ENCODE results near the gene OR2T35. TPM values are rescaled to one million over a fixed set of nuclear protein-coding genes. Genes with fewer than 3 reads are reported as not detected.

The OR2T35 gene
- total RNA-seq, 1 donor from 2014 or later, result not detected

DNA sequence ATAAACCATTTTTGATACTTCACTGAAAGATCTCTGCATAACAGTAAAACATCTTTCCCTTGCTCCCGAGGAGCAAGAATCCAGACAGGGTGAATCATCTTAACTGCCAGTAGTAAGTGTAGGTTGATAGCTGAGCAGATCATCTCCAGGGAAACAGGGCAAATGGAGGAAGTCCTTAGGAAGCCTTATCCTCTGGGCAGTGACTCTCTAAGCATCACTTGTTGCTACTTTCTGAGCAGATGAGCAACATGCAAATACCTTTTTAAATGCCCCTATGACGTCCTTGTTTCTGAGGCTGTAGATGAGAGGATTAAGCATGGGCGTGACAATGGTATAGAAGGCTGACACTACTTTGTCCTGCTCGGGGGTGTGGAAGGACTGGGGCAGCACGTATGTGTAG is 19.1 kb downstream of the OR2T35 start:
- no peak for ATAC-seq

GRCh38 chr1:248625166-248625565 is 19.9 kb downstream of the OR2T35 start:
- ATAC-seq, result no peak

- ATAC-seq, result peak; percentile 75
Observed at GRCh38 chr1:248622570-248623001, 22.5 kb downstream of the OR2T35 start.

DNA sequence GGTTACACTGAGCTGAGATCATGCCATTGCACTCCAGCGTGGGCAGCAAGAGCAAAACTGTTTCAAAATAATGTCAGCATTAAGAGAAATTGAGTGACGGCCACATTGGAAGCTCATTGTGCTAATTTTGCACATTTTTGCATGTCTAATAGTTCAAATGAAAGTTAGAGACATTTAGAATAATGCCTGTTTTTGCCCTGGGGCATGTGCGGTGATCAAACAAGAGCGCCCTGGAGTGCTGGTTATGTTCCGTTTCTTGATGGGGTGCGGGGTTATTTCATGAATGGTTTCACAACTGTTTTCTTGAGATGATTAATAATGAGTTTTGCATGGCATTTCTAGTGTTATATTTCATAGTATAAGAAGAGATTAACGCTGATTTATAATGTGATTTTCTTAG is 23.3 kb downstream of the OR2T35 start:
- no peak for ATAC-seq

GRCh38 chr1:248618878-248619277 is 26.2 kb downstream of the OR2T35 start:
- ATAC-seq, result no peak

DNA sequence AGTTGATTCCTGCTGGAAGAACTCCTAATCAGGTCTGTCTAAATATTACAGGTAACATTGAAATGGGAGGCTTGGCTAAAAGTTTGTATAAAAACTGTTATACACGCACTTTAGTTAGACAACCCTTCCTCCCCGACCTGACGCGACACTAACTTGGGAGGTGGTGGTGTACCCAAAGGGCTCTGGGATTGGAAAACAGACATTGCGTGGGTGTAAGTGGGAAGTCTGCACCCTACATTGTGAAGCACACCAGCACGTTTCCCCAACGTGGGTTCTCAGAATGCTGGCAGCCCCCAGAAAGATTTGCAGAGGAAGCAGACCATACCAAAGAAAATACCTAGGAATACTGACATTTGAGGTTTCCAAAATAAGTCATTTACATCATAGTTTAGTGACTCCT is 27.0 kb downstream of the OR2T35 start:
- ATAC-seq, result no peak

GRCh38 chr1:248613742-248614141 is 31.3 kb downstream of the OR2T35 start:
- ATAC-seq, result no peak

DNA sequence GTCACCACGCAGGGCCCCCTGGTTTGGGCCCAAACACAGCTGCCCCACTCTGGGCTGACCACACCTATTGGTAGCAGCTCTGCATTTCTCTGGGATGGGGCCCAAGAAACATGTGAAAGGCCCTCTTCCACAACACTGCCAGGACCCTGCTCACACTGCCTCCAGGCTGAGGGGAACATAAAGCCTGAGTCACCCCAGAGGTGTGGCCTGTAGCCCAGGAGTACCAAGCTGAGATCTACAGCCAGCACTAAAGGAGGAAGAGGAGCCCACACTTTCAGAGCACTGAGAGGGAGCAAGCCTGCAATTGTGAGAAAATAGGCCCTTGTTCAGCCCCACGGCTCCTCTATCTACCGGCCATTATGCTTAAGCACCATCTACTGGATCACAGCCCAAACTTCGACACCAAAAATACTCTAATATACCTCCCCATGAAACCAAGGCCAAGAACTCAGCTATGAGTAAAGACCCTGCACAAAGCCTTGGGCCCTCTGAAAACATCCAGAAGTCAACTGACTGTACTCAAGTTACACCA is 33.1 kb downstream of the OR2T35 start:
- no peak for ATAC-seq

- ATAC-seq, result no peak
Observed at GRCh38 chr1:248610301-248610700, 34.8 kb downstream of the OR2T35 start.

DNA sequence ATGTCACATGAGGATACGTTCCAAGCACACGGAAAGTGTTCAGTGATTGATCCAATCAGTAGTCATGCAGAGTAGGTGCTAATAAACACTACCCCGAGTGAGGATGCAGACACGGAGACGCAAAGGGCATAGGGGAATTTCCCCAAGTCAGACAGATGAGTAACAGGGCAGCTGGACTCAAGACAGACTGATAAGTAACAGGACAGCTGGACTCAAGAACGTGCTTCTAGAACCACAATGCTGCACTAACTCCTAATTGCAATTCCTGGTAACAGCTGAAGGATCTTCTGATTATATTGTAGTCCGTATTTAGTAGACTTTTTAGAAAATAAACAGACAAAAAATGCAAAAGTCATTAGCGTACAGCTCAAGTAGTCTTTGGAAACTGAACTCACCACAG is 45.7 kb downstream of the OR2T35 start:
- no peak for ATAC-seq

GRCh38 chr1:248597589-248597988 is 47.5 kb downstream of the OR2T35 start, which contains the start of gene OR2T10:
Gene OR2T10, minus strand, starts transcription at chr1:248597700. Its CDS starts 3,932 bp downstream, at chr1:248593768.
- ATAC-seq, result no peak

- no peak for ATAC-seq
Observed at GRCh38 chr1:248596615-248597014, 48.5 kb downstream of the OR2T35 start.

GRCh38 chr1:248593226-248593625 is 51.9 kb downstream of the OR2T35 start:
- ATAC-seq, result no peak

DNA sequence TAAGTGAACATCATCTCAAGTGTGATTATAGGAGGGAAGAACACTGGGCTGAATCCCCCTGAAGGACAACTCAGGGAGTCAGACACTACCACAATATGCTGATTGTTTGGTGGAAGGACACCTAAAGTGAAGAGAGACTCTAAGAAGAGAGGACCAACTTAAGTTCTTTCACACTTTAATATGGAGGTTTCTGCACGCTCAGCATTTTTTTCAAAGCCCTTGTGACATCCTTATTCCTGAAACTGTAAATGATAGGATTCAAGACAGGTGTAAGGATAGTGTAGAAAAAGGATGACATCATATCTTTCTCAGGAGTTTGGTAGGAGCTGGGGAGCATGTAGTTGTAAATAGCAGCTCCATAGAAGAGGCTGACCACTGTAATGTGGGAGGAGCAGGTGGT is 52.4 kb downstream of the OR2T35 start:
- no peak for ATAC-seq

GRCh38 chr1:248590055-248590454 is 55.0 kb downstream of the OR2T35 start:
- ATAC-seq, result no peak

- ATAC-seq, result no peak
Observed at GRCh38 chr1:248589334-248589733, 55.7 kb downstream of the OR2T35 start.

Other genes with a start within 250 kb of the OR2T35 start
- not detected for gene OR2T1, start 242.2 kb downstream of the OR2T35 start, total RNA-seq
- gene OR2T2, start 199.6 kb downstream of the OR2T35 start, total RNA-seq, result not detected
- gene OR2T3, start 171.9 kb downstream of the OR2T35 start, total RNA-seq, result not detected
- not detected for gene OR2T5, start 156.7 kb downstream of the OR2T35 start, total RNA-seq
- not detected for gene OR2G6, start 137.2 kb downstream of the OR2T35 start, total RNA-seq
- not detected for gene OR2T29, start 82.5 kb downstream of the OR2T35 start, total RNA-seq
- not detected for gene OR2T34, start 70.5 kb downstream of the OR2T35 start, total RNA-seq
- not detected for gene OR2T10, start 47.6 kb downstream of the OR2T35 start, total RNA-seq
- gene OR2T11, start 10.2 kb downstream of the OR2T35 start, total RNA-seq, result not detected
- gene OR2T27, start 10.2 kb upstream of the OR2T35 start, total RNA-seq, result not detected
- not detected for gene OR14I1, start 57.5 kb upstream of the OR2T35 start, total RNA-seq
- not detected for gene LYPD8, start 110.5 kb upstream of the OR2T35 start, total RNA-seq
- gene SH3BP5L, start 180.6 kb upstream of the OR2T35 start, total RNA-seq, result 17.1 TPM
- 16.8 TPM for gene ZNF672, start 192.9 kb upstream of the OR2T35 start, total RNA-seq
- gene ZNF692, start 213.8 kb upstream of the OR2T35 start, total RNA-seq, result 16.6 TPM